IPS-20b (cell line): ENCODE measurements around the gene ATP8B4.

Experiments
- H3K27ac ChIP-seq: one replicate; pipeline ENCODE4 v1.5.1; 2013; ENCODE audit warnings: low read length
- H3K27me3 ChIP-seq: 2 replicates; pipeline ENCODE4 v1.6.1; 2013; ENCODE audit warnings: mild to moderate bottlenecking, low read length, inconsistent platforms; ENCODE audit not compliant: insufficient read depth
- H3K36me3 ChIP-seq: 2 replicates; pipeline ENCODE4 v1.6.1; 2013; ENCODE audit warnings: low read depth, mild to moderate bottlenecking, inconsistent platforms, low read length, moderate library complexity; ENCODE audit not compliant: insufficient read depth
- H3K4me1 ChIP-seq: 2 replicates; pipeline ENCODE4 v1.6.1; 2013; ENCODE audit warnings: mild to moderate bottlenecking, control low read depth, inconsistent platforms, low read length, moderate library complexity; ENCODE audit not compliant: insufficient read depth
- H3K4me3 ChIP-seq: 2 replicates; pipeline ENCODE4 v1.5.1; 2013; ENCODE audit warnings: mild to moderate bottlenecking, low read length, inconsistent platforms
- H3K9ac ChIP-seq: 2 replicates; pipeline ENCODE4 v1.6.1; 2013; ENCODE audit warnings: low read depth, mild to moderate bottlenecking, inconsistent platforms, low read length, moderate library complexity
- H3K9me3 ChIP-seq: 2 replicates; pipeline ENCODE4 v1.6.1; 2013; ENCODE audit warnings: mild to moderate bottlenecking, low read depth, low read length, inconsistent platforms; ENCODE audit not compliant: insufficient read depth

Gene ATP8B4

DNA sequence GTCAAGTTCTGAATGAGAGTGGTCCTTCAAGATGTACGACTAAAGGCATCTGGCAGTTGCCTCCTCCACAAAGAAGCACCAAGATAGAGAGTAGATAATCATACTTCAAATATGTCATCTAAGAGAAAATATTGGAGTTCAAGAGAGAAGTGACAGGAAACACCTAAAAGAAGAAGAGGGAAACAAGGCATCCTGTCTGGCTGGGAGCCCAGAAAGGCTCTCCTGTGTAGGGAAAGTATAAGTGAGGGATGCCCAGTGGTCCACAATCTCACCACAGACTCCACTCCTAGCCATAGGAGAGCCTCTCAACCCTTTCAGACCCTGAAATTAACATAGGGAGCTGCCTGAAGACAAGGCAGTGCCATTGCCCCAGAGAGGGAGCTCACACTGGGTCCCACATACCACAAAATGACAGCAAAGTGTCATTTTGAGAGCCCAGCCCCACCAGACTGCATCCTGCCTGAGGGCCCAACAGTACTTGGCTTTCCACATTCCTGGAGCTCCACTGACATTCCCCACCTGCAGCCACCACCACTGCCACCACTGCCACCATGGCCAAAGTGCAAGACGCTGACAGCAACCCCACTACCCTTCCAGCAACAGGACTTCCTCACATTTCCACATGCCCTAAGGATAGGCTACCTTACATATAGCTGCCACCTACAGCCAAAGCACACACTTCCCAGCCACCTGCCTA lies 210.6 kb downstream of the ATP8B4 start:
- Histone ChIP-seq H3K27me3 (no peaks in the 10 kb centered on the region), H3K9me3 (no peaks in the 10 kb centered on the region; the same call in 1 of the 2 replicates), H3K4me1 (no peaks in the 10 kb centered on the region), H3K9ac (no peak overlapping the region), H3K27ac (no peak overlapping the region), H3K36me3 (no peaks in the 10 kb centered on the region), H3K4me3 (no peak overlapping the region)

DNA sequence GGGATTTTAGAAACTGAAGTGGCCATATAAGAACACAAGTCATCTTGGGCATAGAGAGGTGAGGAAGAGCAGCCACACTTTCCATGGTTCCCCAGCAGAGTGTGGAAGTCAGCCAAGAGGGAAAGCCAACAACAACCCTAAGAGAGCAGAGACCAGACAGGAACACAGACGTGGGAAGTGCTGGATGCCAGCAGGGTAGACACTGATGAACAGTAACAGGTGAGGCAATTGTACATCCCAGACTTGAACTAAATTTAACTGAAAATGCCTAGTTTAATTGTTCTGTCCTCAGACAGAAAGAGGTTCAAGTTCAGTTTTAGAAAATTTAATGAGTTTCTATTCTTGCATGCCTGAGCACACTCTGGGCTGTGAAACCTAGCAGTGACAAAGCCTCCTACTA lies 212.1 kb downstream of the ATP8B4 start:
- no peaks in the 10 kb centered on the region for H3K4me1 ChIP-seq
- H3K4me3 ChIP-seq = no peak overlapping the region
- H3K9ac ChIP-seq = no peak overlapping the region
- H3K9me3 ChIP-seq = no peaks in the 10 kb centered on the region; the same call in 1 of the 2 replicates
- no peaks in the 10 kb centered on the region for H3K36me3 ChIP-seq
- no peaks in the 10 kb centered on the region for H3K27me3 ChIP-seq
- no peak overlapping the region for H3K27ac ChIP-seq

DNA sequence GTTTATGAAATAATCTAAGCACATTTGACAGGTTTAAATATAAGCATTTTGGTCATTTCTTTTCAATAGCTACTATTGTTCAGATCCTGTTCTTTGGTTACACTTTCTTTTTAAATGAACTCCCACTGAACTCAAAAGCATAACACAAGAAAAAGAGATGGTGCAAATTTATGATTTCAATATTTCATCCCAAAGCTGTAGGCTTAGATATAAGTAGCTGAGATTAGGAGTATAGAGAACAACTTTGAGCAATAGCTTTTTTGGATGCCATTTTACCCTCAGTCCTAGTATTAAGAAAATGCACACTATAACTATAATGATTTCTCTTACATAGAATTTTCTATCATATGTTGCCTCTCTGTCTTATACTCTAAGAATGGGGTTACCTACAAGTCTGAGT lies 213.8 kb downstream of the ATP8B4 start:
- no peaks in the 10 kb centered on the region for H3K4me1 ChIP-seq
- no peak overlapping the region for H3K9ac ChIP-seq
- no peaks in the 10 kb centered on the region for H3K27me3 ChIP-seq
- H3K36me3 ChIP-seq = no peaks in the 10 kb centered on the region
- H3K27ac ChIP-seq = no peak overlapping the region
- no peaks in the 10 kb centered on the region; the same call in 1 of the 2 replicates for H3K9me3 ChIP-seq
- H3K4me3 ChIP-seq = no peak overlapping the region

DNA sequence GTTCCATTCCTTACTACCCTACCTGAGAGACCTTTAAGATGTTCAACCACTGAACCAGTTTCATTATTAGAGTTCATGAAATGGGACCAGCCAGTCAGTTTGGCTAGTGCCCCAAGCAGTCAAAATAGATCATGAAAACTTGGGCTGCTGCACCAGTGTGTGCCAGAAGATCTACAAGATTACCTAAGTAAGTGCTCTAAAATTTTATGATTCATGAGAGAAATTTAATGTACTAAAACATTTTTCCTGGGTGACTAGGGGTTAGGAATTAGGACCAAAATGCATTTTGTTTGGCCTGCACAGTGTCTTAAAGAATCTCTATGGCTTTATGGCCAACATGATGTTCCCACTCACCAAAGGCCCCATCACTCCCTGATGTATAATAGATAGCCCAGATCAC lies 214.7 kb downstream of the ATP8B4 start:
- Histone ChIP-seq H3K9ac (no peak overlapping the region), H3K27me3 (no peaks in the 10 kb centered on the region), H3K9me3 (no peaks in the 10 kb centered on the region), H3K4me3 (no peak overlapping the region), H3K27ac (no peak overlapping the region), H3K36me3 (no peaks in the 10 kb centered on the region), H3K4me1 (no peaks in the 10 kb centered on the region)

DNA sequence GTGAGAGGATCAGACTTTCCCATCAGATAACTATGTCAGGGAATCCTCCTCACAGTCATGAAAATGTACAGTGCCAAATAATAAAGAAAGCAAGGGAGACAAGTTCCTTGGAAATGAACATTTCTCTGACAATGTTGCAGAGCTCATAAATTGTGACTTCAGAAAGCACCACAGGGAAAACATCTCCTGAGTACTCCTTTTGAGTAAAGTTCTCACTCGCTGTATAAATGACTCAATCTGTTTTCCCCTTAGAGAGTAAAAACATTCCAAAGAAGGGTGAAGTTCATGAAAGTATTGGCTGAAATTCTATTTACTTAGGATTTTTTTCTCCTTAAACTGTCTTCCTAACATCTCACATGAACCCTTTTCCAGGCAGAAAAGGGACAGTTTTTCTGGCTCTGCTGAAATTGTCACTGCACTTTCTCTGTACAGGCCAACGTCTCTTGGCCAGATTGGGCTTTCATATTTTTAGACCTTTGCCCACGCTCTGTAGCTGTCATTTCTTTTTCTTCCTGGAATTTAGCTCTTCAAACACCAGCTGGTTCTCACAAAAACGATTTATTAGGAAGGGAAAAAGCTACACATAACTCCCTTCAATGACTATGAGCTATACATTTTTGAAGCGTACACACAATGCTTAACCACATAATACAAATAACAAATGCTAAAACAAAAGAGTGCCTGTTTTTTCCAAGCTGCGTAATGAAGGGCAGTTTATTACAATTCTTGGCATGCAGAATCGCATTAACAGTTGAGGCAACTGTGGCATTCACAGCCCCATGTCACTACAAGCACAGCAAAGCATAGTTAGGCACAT lies 216.1 kb downstream of the ATP8B4 start:
- Histone ChIP-seq H3K36me3 (no peaks in the 10 kb centered on the region), H3K4me3 (no peak overlapping the region), H3K9ac (no peak overlapping the region), H3K27me3 (no peaks in the 10 kb centered on the region), H3K27ac (no peak overlapping the region), H3K9me3 (no peaks in the 10 kb centered on the region), H3K4me1 (no peaks in the 10 kb centered on the region)

DNA sequence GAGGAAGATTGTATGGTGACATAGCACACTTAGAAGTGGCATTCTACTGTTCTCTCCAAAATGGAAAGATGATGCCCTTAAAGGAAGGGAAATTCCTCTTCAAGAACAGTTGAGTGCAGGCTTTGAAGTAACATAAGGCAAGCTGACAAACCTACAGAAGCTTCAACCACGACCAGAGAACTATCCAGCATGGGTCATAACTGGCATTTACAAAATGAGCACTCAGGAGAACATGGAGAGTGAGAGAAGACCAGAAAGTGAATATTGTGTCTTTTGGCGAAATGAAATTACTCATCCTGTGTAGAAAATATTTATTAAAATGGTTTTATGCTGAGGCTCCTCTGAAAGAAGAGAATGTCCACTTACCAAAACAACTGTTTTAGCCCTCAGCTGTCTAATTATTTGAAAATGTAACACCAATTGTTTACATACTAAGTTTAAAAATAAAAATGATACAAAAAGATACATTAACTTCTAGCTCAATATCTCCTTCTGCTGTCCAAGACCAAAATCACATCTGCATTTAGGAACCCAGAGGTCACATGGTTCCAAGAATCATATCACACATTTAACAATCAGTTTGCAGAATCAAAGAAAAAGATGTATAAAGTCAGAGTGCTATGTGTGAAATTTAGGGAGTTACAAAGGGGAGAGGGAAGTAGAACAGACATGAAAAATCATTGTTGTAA lies 216.9 kb downstream of the ATP8B4 start:
- no peaks in the 10 kb centered on the region for H3K27me3 ChIP-seq
- no peaks in the 10 kb centered on the region; the same call in 1 of the 2 replicates for H3K4me1 ChIP-seq
- H3K9me3 ChIP-seq = no peaks in the 10 kb centered on the region
- no peaks in the 10 kb centered on the region for H3K36me3 ChIP-seq
- H3K27ac ChIP-seq = no peak overlapping the region
- H3K4me3 ChIP-seq = no peak overlapping the region
- H3K9ac ChIP-seq = no peak overlapping the region

DNA sequence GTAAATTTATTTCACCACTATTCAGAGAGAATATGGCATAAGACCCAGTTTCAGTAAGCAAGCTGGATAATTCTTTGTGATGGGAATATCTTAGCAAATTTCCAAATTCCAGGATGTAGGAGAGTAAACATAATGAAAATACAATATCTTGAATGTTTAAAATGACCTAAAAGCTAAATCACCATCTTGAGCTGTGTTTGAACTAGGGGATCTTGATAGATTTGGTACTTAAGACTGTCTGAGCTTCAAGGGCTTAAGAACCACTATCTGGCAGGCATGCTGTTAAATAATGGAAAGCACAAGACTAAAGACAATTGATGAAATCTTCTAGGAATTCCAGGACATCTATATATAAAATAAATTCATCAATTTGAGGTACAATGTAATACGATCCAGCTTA lies 217.7 kb downstream of the ATP8B4 start:
- H3K4me1 ChIP-seq = peaks cover under 1% of the 10 kb centered on the region; the same call in 1 of the 2 replicates
- no peak overlapping the region for H3K27ac ChIP-seq
- H3K9ac ChIP-seq = no peak overlapping the region
- no peak overlapping the region for H3K4me3 ChIP-seq
- H3K27me3 ChIP-seq = no peaks in the 10 kb centered on the region
- H3K9me3 ChIP-seq = no peaks in the 10 kb centered on the region
- no peaks in the 10 kb centered on the region for H3K36me3 ChIP-seq

DNA sequence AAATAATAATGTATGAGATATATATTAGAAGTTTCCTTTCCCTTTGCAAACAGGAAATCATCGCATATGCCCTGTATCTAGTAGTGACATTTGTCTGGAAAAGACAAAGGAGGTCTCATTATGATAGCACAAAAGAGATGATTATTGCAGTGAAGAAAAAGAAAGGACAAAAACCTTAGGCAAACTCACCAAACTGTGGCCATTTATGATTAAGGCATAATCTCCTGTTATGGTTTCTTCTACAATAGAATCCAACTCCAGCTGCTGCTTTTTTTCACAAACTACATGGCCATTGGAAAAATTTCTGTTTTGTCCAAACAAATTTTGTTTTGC lies 218.2 kb downstream of the ATP8B4 start:
- no peak overlapping the region for H3K9ac ChIP-seq

DNA sequence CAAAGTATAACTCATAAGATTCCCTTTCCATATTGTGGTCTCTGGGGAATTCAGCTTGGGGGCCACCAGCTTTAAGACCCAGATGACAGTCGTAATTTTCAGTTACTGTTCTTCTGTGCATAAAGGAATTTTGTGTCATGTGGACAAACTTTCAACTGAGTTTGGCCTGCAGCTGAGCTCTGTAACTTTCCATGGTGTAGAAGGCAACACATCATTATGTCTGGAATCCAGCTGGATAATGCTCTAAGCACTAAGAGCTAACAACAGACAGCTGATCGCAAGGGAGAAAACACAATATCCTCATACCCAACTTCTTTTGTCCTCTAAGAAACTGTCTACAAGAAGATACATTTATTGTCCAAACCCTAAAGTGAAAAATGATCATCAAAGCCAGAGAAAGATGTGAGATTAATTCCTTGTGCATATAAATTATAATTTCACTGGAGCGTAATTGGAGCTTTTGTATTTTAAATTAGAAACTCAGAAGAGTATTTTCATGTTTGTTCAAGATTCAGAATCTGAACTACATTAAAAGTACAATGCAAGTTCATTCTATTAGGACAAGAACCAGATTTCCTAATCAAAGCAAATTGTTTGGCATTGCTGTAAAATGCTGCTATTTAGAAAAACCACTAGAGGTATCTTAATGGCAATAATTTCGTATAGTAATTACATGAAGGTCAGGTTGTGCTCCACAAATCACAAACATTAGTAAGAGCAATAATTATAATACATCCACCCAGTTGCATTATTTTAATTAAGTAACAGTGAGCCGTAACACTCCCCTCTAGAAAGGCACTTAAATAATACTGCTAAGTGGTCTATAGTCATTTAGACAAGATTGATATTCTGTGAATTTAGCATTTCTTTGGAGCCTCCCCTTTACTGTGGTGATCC lies 218.8 kb downstream of the ATP8B4 start:
- H3K27me3 ChIP-seq = no peaks in the 10 kb centered on the region
- H3K36me3 ChIP-seq = no peaks in the 10 kb centered on the region
- no peak overlapping the region for H3K27ac ChIP-seq
- no peak overlapping the region for H3K4me3 ChIP-seq
- H3K9ac ChIP-seq = no peak overlapping the region
- H3K9me3 ChIP-seq = no peaks in the 10 kb centered on the region
- peaks cover 11% of the 10 kb centered on the region; the same call in 1 of the 2 replicates for H3K4me1 ChIP-seq

More for the DNA sequence above, 218.2 kb downstream of the ATP8B4 start:
- H3K9me3 ChIP-seq = no peaks in the 10 kb centered on the region
- no peak overlapping the region for H3K4me3 ChIP-seq
- H3K27ac ChIP-seq = no peak overlapping the region
- peaks cover 5% of the 10 kb centered on the region; the same call in 1 of the 2 replicates for H3K4me1 ChIP-seq
- H3K27me3 ChIP-seq = no peaks in the 10 kb centered on the region
- no peaks in the 10 kb centered on the region for H3K36me3 ChIP-seq

DNA sequence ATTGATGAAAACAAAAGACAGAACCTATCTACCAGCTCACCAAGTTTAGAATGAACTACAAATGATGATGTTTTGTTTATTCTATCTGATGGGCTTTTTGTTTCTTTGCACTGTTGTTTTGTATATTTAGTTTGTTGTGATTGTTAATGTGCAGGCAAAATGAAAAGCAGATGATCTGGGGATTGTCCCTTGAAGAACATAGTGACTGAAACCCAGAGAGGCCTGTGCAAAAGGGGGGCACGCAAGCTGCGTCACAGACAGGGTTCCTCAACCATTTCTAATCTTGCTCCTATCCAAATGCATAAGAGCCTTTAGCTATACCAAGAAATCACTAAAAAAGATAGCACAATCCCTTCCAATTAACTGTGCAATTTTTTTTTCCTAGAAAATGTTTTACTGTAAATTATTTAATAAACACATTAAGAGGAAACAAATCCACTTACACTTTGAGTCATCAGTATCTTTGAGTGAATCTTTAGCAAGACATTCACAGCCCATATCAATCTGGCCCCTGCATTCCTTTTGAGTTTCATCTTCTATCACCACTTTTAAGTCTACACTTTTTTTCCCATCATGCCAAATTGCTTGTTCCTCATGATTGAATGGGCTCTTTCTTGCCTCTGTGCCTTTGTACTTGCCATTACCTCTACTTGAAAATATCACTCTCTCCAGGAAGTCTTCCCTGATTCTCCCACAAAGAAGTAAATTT lies 220.3 kb downstream of the ATP8B4 start:
- Histone ChIP-seq H3K4me1 (peaks cover 14% of the 10 kb centered on the region; the same call in 1 of the 2 replicates), H3K9ac (no peak overlapping the region), H3K4me3 (no peak overlapping the region), H3K9me3 (no peaks in the 10 kb centered on the region), H3K27ac (no peak overlapping the region), H3K27me3 (no peaks in the 10 kb centered on the region), H3K36me3 (no peaks in the 10 kb centered on the region)
